Measurements from ENCODE around the gene SLC17A9. TPM values are rescaled to one million over a fixed set of nuclear protein-coding genes. Genes with fewer than 3 reads are reported as not detected.

The SLC17A9 gene
- total and polyA plus RNA-seq, 2 experiments from 2014 or later, result 32.0 to 39.3 TPM

Other genes starting within 250 kb of the SLC17A9 start
- 1.4 and 1.7 TPM in 2 replicates for gene NTSR1, start 243.9 kb upstream of the SLC17A9 start, total RNA-seq (2014; rRNA removed; shearing (Covaris generic))
- 0.15 and 0.52 TPM in 2 replicates for gene NTSR1, start 243.9 kb upstream of the SLC17A9 start, polyA plus RNA-seq (2016; fragmentation: Nextera tagmentation; extraction: Ambion mirVana)
- gene MRGBP, start 156.2 kb upstream of the SLC17A9 start, total RNA-seq (2014; rRNA removed; shearing (Covaris generic)), result 24.3 and 26.0 TPM in 2 replicates
- gene MRGBP, start 156.2 kb upstream of the SLC17A9 start, polyA plus RNA-seq (2016; fragmentation: Nextera tagmentation; extraction: Ambion mirVana), result 19.7 and 20.9 TPM in 2 replicates
- gene OGFR, start 147.9 kb upstream of the SLC17A9 start, total RNA-seq (2014; rRNA removed; shearing (Covaris generic)), result 48.8 and 50.6 TPM in 2 replicates
- 9.6 and 12.3 TPM in 2 replicates for gene OGFR, start 147.9 kb upstream of the SLC17A9 start, polyA plus RNA-seq (2016; fragmentation: Nextera tagmentation; extraction: Ambion mirVana)
- 110 and 113 TPM in 2 replicates for gene COL9A3, start 135.7 kb upstream of the SLC17A9 start, total RNA-seq (2014; rRNA removed; shearing (Covaris generic))
- 74.9 and 79.4 TPM in 2 replicates for gene COL9A3, start 135.7 kb upstream of the SLC17A9 start, polyA plus RNA-seq (2016; fragmentation: Nextera tagmentation; extraction: Ambion mirVana)
- gene TCFL5, start 90.9 kb upstream of the SLC17A9 start, total RNA-seq (2014; rRNA removed; shearing (Covaris generic)), result 18.8 and 19.3 TPM in 2 replicates
- 5.4 and 5.8 TPM in 2 replicates for gene TCFL5, start 90.9 kb upstream of the SLC17A9 start, polyA plus RNA-seq (2016; fragmentation: Nextera tagmentation; extraction: Ambion mirVana)
- 147 and 162 TPM in 2 replicates for gene DIDO1, start 26.2 kb upstream of the SLC17A9 start, total RNA-seq (2014; rRNA removed; shearing (Covaris generic))
- gene DIDO1, start 26.2 kb upstream of the SLC17A9 start, polyA plus RNA-seq (2016; fragmentation: Nextera tagmentation; extraction: Ambion mirVana), result 61.5 and 72.4 TPM in 2 replicates
- gene GID8, start 14.6 kb upstream of the SLC17A9 start, total RNA-seq (2014; rRNA removed; shearing (Covaris generic)), result 102 and 106 TPM in 2 replicates
- 41.7 and 41.8 TPM in 2 replicates for gene GID8, start 14.6 kb upstream of the SLC17A9 start, polyA plus RNA-seq (2016; fragmentation: Nextera tagmentation; extraction: Ambion mirVana)
- gene BHLHE23, start 54.3 kb downstream of the SLC17A9 start, total RNA-seq (2014; rRNA removed; shearing (Covaris generic)), result 5.0 and 6.6 TPM in 2 replicates
- 0.52 TPM in 2 replicates for gene BHLHE23, start 54.3 kb downstream of the SLC17A9 start, polyA plus RNA-seq (2016; fragmentation: Nextera tagmentation; extraction: Ambion mirVana)